Stimulated activated CD8-positive, alpha-beta memory T cell treated with anti-CD3 and anti-CD28 coated beads, Interleukin-7, amount 100 ng/mL, for 1 hour (primary cell): ENCODE measurements around the gene PDZRN3.

Experiments
- DNase-seq, 2 donors: peaks; one replicate each; pipeline ENCODE4 v3.0.0-alpha.2; 2020; ENCODE audit warnings: low read depth in 2 of 2

The PDZRN3 gene

GRCh38 chr3:73556520-73557372 is 68.0 kb downstream of the PDZRN3 start:
- no peak for DNase-seq

DNA sequence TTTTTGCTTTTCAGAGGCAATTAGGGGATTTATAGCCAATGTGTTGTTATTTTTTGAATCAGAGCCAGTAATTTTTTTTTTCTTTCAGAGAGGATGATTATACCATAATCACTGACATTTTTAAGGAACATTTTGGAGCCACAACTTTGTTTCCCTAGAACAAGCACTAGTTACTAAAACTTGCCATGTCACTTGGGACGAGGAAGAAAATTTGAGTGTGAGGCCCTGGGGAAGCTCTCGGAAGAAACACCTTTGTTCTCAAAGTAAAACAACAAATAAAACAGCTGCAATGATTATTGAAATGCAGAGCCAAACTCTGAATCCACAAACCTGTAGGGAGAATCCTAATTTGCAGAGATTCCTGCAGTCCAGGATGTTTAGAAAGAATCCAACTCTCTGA is 69.7 kb downstream of the PDZRN3 start:
- no peak for DNase-seq

GRCh38 chr3:73552700-73553099 is 72.0 kb downstream of the PDZRN3 start:
- no peak for DNase-seq

DNA sequence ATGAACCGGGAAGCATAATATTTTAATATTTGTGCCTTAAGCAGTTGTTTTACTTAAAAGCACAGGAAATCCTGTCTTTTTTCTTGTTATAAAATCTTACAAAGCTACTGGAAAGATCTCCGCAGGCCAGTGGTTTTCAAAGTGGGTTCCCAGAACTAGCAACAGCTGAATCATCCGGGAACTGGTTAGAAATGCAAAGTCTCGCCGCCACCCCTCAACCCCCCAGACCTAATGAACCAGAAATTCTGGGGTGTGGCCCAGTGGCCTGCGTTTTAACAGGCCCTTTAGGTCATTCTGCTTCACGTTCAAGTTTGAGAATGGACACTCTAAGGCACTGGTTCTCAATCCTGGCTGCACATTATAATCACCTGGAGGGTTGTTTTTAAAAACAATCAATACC is 74.7 kb downstream of the PDZRN3 start:
- no peak for DNase-seq

DNA sequence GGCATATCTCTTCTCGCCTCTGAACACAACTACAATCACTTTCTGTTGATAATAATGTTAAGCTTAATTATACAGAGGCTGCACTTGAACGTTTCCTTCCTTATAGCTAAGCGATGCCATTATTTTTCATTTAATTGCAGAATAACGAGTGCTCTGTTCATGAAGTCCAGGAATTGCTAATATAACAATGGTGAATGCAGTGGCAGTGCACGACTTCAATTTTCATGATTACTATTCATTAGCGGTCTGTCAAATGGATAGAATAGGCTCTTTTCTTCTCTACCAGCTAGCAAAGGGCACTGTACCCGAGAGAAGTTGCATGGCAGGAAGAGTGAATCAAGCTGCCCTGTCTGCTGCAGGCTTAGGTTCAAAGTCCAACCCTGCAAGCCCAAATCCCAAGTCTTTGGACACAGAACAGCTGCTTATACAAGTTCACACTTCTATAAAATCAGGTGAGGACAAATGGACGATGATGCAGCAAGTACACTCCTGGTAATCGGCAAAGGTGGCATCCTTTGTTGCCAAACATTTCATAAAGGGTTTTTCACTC is 75.6 kb downstream of the PDZRN3 start:
- no peak for DNase-seq

GRCh38 chr3:73548436-73548835 is 76.3 kb downstream of the PDZRN3 start:
- no peak for DNase-seq

- no peak for DNase-seq
These were observed 77.1 kb downstream of the PDZRN3 start for GRCh38 chr3:73547427-73548248.

DNA sequence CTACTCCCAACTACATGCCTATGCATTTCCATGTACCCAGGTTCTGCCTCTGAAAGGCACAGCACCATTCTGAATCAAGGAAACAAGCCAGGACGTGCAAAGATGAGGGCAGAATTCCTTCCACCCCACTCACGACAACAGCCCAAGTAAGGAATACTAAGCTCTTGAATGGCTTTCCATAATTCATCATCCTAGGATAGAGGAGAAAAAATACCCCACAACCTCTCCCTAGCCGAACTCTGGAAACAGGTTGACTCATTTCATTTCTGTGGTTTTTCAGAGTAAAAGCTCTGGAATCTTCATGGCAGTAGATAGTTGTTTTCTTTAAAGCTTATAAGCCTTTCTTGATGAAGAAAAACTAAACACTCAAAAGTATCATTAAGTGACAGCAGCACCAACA is 77.8 kb downstream of the PDZRN3 start:
- no peak for DNase-seq

- no peak for DNase-seq
These were observed 81.3 kb downstream of the PDZRN3 start for GRCh38 chr3:73543412-73543811.

- DNase-seq: no peak
These were observed 82.6 kb downstream of the PDZRN3 start for GRCh38 chr3:73542136-73542535.

GRCh38 chr3:73540969-73541740 is 83.6 kb downstream of the PDZRN3 start:
- no peak for DNase-seq

DNA sequence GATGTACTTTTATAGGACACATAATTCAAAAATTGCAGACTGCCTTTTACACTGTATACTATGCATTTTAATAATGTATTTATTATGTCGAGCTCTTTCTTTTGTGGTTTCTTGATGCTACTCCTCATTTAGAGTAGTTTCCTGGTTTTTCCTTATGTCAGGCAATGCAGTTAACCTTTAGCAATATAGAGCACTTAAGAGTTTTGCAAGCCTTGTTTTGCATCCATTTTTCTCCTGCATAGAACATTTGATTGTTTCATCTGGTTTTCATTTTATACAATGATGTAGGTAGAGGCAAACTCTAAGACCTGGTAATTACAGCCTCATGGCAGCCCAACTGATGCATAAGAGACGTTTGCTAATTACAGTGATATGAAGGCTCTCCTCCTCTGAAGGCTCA is 86.3 kb downstream of the PDZRN3 start:
- no peak for DNase-seq

GRCh38 chr3:73536952-73537351 is 87.8 kb downstream of the PDZRN3 start:
- no peak for DNase-seq

DNA sequence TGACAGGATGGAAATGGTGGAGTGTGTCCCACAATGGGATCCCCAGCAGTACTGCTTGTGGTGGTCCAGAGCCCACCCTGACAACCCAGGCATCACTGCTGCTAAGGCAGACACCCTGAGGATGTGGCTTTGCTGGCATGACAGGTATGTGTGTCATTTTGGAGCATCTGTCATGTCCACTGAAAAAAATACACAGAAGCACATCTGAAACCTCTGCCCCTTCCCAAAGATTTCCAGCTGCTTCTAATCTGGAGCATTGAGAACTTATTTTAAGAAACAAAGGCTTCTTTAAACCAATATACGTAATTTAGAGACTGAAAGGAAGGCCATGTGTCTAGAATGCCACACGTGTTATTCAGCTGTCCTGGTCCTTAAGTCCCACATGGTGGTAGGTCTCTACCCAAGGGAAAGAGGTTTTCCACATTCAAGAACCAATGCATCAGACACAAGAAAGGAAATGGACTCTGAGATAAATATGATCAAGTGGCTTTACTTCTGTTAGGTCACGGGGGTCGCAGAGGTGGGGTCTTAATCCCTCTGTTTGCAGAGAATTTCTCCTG is 88.3 kb downstream of the PDZRN3 start:
- DNase-seq: no peak

DNA sequence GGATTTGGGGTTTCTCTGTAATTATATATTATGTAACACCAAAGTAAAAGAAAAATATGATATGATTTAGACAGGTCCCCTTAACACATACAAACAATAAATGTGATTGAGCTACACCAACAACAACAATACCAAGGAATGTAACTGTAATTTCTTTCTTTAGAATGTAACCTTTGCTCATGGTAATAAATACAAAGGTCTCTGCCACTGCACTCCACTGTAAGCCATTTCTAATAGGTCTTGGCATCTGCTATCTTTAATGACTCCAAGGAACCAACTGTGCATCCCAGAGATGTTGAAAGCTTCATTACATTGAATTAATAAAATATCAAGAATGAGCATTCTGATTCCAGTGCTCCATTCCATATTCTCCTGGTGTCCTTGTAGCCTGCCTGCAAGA is 88.8 kb downstream of the PDZRN3 start:
- DNase-seq: no peak

DNA sequence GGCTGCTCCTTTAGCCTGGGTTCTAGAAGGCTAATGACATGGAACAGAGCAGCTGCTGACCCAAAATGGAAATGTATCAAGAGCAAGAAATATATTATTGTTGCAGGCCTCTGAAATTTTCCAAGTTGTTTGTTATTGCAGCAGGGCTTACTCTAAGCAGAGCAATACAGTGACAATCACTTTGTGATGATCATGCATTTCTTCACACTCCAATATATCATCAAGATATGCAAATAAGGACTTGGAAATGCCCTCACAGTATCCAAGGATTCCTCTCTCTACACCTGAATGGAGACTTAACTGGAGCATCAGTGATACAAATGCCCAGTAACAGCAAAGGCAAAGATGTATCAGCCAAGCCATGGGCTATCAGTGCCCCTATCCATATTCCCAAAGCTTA is 89.6 kb downstream of the PDZRN3 start:
- DNase-seq: no peak

GRCh38 chr3:73530022-73530396 is 94.7 kb downstream of the PDZRN3 start:
- no peak for DNase-seq

DNA sequence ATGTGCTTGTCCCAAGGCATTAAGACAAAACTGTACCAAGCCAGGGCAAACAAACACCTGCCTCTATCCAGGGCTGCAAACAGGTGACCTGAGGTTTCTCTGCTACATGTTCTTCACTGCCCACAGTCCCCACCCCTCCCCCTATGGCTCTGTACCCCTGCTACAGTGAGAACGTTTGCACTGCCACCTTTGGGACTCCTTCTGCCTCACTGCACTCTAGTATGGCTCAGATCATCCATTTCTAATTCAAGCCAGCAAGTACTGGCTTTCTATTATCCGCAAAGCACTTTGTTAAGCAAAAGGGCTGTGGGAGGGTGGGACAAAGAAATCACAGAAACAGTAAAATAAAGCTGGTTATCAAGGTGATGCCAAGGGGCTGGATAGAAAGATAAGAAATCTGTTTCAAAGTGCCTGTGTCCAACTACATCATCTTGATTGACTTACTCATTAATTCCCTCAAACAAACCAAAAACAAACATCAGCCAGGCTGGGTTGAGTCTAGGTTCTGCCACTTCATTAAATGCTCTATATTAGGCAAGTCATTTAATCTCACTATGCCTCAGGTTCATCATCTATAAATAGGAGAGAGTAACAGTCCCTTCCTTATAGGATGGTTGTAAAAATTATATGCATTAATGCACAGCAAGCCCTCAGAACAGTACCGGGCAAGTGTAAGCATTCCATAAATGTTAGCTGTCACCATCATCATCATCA is 95.3 kb downstream of the PDZRN3 start:
- DNase-seq: no peak

DNA sequence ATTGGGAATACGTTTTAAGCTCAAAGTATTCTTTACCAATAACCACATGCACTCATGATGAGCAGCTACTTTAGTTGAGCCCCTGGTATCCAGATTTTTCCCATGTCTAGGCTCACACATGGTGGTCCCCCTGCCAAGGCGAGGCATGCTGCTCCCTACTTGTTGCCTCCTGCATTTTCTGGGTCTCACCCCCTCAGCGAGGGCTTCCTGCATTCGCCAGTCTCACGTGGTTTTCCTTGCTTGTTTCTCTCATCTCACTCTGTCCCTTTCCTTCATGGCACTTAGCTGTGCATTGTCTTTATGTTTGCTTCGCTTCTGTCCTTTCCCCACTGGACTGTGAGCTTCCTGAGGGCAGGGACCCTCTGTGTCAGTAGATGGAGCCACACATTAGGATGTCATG is 99.2 kb downstream of the PDZRN3 start:
- no peak for DNase-seq

DNA sequence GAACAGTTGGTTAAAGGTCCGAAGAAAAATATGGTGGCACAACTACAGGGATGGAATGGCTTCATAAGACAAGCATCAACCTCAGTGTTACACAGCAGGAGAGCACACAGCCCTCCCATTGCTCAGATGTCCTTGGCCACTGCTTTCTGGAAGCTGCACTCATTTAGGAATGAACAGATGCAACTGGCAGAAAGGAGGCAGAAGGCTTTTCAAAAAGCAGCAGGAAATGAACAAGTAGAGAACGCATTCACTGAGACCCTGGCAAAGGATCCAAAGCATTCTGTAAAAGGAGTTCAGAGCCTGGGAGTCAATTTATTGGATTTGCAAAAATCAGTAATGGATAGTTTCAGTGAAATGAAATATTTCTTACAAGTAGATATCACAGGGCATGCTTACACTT is 101.1 kb downstream of the PDZRN3 start:
- DNase-seq: no peak

DNA sequence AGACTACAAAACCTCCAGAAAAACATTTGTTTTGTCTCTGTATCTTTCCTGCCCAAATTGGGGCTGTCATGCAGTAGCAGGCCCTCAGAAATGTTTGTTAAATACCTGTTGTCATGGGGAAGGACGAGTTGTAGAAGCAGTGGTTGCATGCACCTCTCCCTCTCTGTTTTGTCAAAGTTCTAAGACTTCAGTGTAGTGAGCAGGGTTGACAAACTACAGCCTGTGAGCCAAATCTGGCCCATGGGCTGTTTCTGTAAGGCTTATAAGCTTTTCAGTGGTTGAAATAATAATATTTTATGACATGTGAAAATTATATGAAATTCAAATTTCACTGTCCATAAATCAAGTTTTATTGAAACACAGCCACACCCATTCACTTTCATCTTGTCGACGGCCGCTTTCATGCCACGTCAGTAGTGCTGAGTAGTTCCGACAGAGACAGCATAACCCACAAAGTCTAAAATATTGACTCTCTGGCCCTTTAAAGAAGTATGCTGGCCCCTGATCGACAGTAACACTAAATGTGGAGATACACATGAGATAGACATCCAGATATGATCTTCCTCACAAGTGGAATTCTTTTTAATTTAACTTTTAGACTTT is 102.9 kb downstream of the PDZRN3 start:
- DNase-seq: no peak
